Esophagus squamous epithelium (tissue), 4 donors: ENCODE measurements around the gene ZNF792.

Experiments used
- POLR2A ChIP-seq, 4 donors: fragments of 450-650 bp; IDR thresholded peaks; one replicate each; pipeline ENCODE4 v1.6.1; 2017; ENCODE audit warnings: antibody characterized with exemption in 4 of 4, mild to moderate bottlenecking in 4 of 4, moderate library complexity in 3 of 4
- TF ChIP-seq, protein P1 (sequence below), 6 experiments: fragments of 450-650 bp in 4 of 6; fragments of 200-600 bp in 2 of 6; sonication (generic) in 2 of 6; IDR thresholded peaks; one replicate each; pipeline ENCODE4 v1.5.1; 2016 to 2019; ENCODE audit warnings: antibody characterized with exemption in 6 of 6, mild to moderate bottlenecking in 4 of 6, moderate library complexity in 4 of 6

- TF ChIP-seq, protein P1, sequence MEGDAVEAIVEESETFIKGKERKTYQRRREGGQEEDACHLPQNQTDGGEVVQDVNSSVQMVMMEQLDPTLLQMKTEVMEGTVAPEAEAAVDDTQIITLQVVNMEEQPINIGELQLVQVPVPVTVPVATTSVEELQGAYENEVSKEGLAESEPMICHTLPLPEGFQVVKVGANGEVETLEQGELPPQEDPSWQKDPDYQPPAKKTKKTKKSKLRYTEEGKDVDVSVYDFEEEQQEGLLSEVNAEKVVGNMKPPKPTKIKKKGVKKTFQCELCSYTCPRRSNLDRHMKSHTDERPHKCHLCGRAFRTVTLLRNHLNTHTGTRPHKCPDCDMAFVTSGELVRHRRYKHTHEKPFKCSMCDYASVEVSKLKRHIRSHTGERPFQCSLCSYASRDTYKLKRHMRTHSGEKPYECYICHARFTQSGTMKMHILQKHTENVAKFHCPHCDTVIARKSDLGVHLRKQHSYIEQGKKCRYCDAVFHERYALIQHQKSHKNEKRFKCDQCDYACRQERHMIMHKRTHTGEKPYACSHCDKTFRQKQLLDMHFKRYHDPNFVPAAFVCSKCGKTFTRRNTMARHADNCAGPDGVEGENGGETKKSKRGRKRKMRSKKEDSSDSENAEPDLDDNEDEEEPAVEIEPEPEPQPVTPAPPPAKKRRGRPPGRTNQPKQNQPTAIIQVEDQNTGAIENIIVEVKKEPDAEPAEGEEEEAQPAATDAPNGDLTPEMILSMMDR (IDR thresholded peaks at IDR 0.05): no peak
- TF ChIP-seq POLR2A (IDR thresholded peaks at IDR 0.05): no peak
Measured at GRCh38 chr19:34985249-34986022, 21.4 kb upstream of the ZNF792 start.
